Ovary (tissue), 9 donors: ENCODE results near the gene PKP3. TPM values are rescaled to one million over a fixed set of nuclear protein-coding genes. Genes with fewer than 3 reads are reported as not detected.

Experiments used
- DNase-seq, 5 donors: peaks; one replicate each; pipeline ENCODE4 v3.0.0-alpha.2; 2019 to 2020
- H3K27ac ChIP-seq, 2 donors: fragments of 200-600 bp; one replicate each; pipeline versions ENCODE4 v1.5.1 to v1.8.0; 2019 to 2022
- H3K27me3 ChIP-seq: fragments of 200-600 bp; one replicate; pipeline ENCODE4 v1.8.0; 2022
- H3K36me3 ChIP-seq: fragments of 200-600 bp; sonication (generic); one replicate; pipeline ENCODE4 v1.5.1; 2019
- H3K4me1 ChIP-seq: one replicate; pipeline ENCODE4 v1.8.1; 2013; ENCODE audit warnings: mild to moderate bottlenecking, moderate library complexity; ENCODE audit not compliant: insufficient read depth
- H3K4me3 ChIP-seq: fragments of 200-600 bp; sonication (generic); one replicate; pipeline ENCODE4 v1.5.1; 2017
- H3K9me3 ChIP-seq, 2 donors: fragments of 200-600 bp in 1 of 2; sonication (generic) in 1 of 2; one replicate each; pipeline versions ENCODE4 v1.5.1 to v1.8.1; 2013 to 2019; ENCODE audit warnings: mild to moderate bottlenecking in 1 of 2, moderate library complexity in 1 of 2
- EP300 ChIP-seq: sonication (generic); formaldehyde crosslinking; IDR thresholded peaks from one replicate; pipeline ENCODE4 v1.6.1; 2017; ENCODE audit warnings: antibody characterized with exemption
- POLR2A ChIP-seq: fragments of 450-650 bp; IDR thresholded peaks from one replicate; pipeline ENCODE4 v1.6.1; 2017; ENCODE audit warnings: antibody characterized with exemption, mild to moderate bottlenecking, moderate library complexity
- WGBS, 3 donors: extraction: QIAGEN DNeasy Blood & Tissue Kit in 1 of 3; methylation state at CpG; one replicate each; pipeline versions ENCODE4 v1.1.5 to v1.1.7; 2013 to 2017; 5-methylcytosine and 5-hydroxymethylcytosine counted together
- intact Hi-C, 4 donors: fragments of 100-400 bp; cut with DNase I; formaldehyde crosslinking; loops; one replicate each; pipeline versions ENCODE4 v1.11.0 to v1.15.1; 2022 to 2023
- polyA plus RNA-seq, 2 donors: library from polyadenylated mRNA; stranded (reverse); fragments of 200-250 nt in 1 of 2; fragments of 350-450 nt in 1 of 2; fragmentation: Illumina TruSeq in 1 of 2; extraction: RNeasy Lipid Tissue Mini Kit (QIAGEN cat#74804) in 1 of 2; gene quantifications; one replicate each; pipeline ENCODE4 v1.2.3, GENCODE V29; 2013 to 2014
- total RNA-seq, 7 donors: library from RNA; depleted of rRNA in 2 of 7; stranded (reverse); fragments of >200 nt in 2 of 7; fragmentation: NEBNext Ultra II Directional in 3 of 7; extraction: Animal tissue kit (Norgen Biotek cat#: 25700) in 3 of 7; gene quantifications; one replicate each; pipeline versions ENCODE4 v1.1.0 to v1.2.4, GENCODE V29; 2016 to 2023
- TF ChIP-seq, protein P1 (sequence below), 3 donors: fragments of 450-650 bp in 2 of 3; fragments of 200-600 bp in 1 of 3; IDR thresholded peaks; one replicate each; pipeline versions ENCODE4 v1.5.1 to v1.8.0; 2016 to 2022; ENCODE audit warnings: antibody characterized with exemption in 3 of 3, mild to moderate bottlenecking in 1 of 3
- donor health status: DM: no; HTN: no; CAD: no; lungs with moderate emphysema.
- donor health status: DM: no; HTN: no; CAD: no.
- donor health status: Bipolar disorder and iron deficiency.
- donor health status: DM: yes; HTN: yes; CAD: no.
- donor health status: DM: no; HTN: no; CAD: no.
- donor health status: DM: yes; HTN: yes; CAD: no.

Gene PKP3
- total and polyA plus RNA-seq, 9 donors = 0.21 to 56.8 (median 3.0) TPM; not detected in 1

- H3K4me1 ChIP-seq = peaks cover 2% of the 10 kb centered on the region
- H3K4me3 ChIP-seq = peak within 1 kb of the TSS; percentile 99
- WGBS, 3 donors = 0 to 1% (median 0%) methylated on average over 55 to 108 of the region's 108 CpGs
- H3K36me3 ChIP-seq = no peaks in the 10 kb centered on the region
- H3K9me3 ChIP-seq = no peaks in the 10 kb centered on the region
- H3K27ac ChIP-seq = peak within 1 kb of the TSS in 1 of 2 donors; percentile 77
- DNase-seq = peak; percentile 95 to 97 (median 96)
- no peaks in the 10 kb centered on the region for H3K27me3 ChIP-seq
- TF ChIP-seq, protein P1, sequence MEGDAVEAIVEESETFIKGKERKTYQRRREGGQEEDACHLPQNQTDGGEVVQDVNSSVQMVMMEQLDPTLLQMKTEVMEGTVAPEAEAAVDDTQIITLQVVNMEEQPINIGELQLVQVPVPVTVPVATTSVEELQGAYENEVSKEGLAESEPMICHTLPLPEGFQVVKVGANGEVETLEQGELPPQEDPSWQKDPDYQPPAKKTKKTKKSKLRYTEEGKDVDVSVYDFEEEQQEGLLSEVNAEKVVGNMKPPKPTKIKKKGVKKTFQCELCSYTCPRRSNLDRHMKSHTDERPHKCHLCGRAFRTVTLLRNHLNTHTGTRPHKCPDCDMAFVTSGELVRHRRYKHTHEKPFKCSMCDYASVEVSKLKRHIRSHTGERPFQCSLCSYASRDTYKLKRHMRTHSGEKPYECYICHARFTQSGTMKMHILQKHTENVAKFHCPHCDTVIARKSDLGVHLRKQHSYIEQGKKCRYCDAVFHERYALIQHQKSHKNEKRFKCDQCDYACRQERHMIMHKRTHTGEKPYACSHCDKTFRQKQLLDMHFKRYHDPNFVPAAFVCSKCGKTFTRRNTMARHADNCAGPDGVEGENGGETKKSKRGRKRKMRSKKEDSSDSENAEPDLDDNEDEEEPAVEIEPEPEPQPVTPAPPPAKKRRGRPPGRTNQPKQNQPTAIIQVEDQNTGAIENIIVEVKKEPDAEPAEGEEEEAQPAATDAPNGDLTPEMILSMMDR (IDR thresholded peaks at IDR 0.05) = peak in 1 of 3 donors; percentile 34
- TF ChIP-seq POLR2A = peak; percentile 91
- peak; percentile 68 for TF ChIP-seq EP300
- intact Hi-C loops = loop anchor here (5.0 to 10.0 kb wide), 4 partner anchors 55 to 213 kb away; partner anchors contain the start of genes IFITM2 (in 1 of the 4), PSMD13 (in 1 of the 4), RNH1 (in 1 of the 4) and SIRT3 (in 1 of the 4)
These were observed 56.1 kb downstream of the PKP3 start, which contains the start of gene PTDSS2 for GRCh38 chr11:449889-450808. Gene PTDSS2 (plus strand): TSS chr11:450279. CDS start chr11:450456, 177 bp downstream.

GRCh38 chr11:450809-451451, 56.9 kb downstream of the PKP3 start:
- no peaks in the 10 kb centered on the region for H3K27me3 ChIP-seq
- intact Hi-C loops = loop anchor here in 2 of 4 donors (5.0 to 10.0 kb wide), 2 partner anchors 54 to 61 kb away; partner anchors contain the start of gene RNH1 (in 1 of the 2)
- no peaks in the 10 kb centered on the region for H3K36me3 ChIP-seq
- no peaks in the 10 kb centered on the region for H3K9me3 ChIP-seq
- 1 to 2% (median 2%) methylated on average over 27 to 46 of the region's 46 CpGs for WGBS, 3 donors
- peak overlapping the region in 1 of 2 donors; percentile 77 for H3K27ac ChIP-seq
- peaks cover 2% of the 10 kb centered on the region for H3K4me1 ChIP-seq
- peak overlapping the region; percentile 99 for H3K4me3 ChIP-seq
- TF ChIP-seq POLR2A (no peak), EP300 (no peak)
- TF ChIP-seq, protein P1 (IDR thresholded peaks at IDR 0.05) = peak in 1 of 3 donors; percentile 2
- peak; percentile 31 to 64 (median 51) for DNase-seq

DNA sequence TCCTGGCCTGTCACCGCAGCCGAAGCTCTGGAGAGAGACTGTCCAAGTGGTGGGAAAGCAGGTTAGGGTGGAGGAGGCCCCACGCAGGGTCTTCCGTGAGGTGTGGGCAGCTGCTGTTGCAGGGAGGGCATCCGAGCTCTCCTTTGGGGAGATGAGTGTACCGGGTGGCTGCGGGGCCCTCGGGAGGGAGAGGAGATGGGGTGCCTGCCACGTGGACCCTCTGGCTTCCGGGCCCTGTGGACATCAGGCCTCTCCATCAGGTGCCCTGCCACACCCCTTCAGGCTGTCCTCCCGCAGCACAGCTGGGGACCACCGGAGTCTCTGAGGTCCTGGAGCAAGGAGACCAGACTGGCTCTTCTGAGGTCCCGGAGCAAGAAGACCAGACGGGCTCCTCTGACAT, 57.7 kb downstream of the PKP3 start:
- intact Hi-C loops = loop anchor here in 2 of 4 donors (5.0 to 10.0 kb wide), 2 partner anchors 53 to 61 kb away; partner anchors contain the start of gene RNH1 (in 1 of the 2)
- Histone ChIP-seq H3K4me1 (peaks cover 2% of the 10 kb centered on the region), H3K4me3 (no peak overlapping the region), H3K36me3 (no peaks in the 10 kb centered on the region), H3K27ac (no peak overlapping the region), H3K27me3 (no peaks in the 10 kb centered on the region), H3K9me3 (no peaks in the 10 kb centered on the region)
- TF ChIP-seq POLR2A (no peak), EP300 (no peak)
- TF ChIP-seq, protein P1 (IDR thresholded peaks at IDR 0.05) = no peak
- no peak for DNase-seq
- 73 to 81% (median 77%) methylated on average over 12 to 14 of the region's 14 CpGs for WGBS, 3 donors

DNA sequence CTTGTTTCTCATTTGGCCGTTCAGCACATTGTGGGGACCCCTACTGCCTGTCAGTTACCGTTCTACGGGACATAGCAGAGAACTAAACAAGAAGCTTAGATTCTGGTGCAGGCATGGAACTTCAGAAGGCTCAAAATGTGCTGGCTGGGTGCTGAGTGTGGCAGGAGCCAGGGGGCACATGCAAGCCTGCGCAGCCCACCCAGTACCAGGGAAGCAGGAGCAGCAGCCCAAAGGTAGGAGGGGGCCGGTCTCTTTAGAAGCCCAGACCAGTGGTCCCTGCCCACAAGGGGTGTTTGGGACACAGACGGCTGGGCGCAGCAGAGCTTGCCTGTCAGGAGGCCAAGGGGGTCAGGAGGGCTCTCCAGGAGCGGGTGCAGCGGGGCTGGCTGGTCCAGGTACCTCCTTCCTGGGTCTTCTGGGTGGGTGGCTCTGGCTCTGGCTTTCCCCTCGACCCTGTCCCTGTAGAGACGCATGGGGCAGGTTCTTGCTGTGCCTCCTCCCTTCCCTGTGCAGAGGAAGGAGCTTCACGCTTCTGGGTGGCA, 58.3 kb downstream of the PKP3 start:
- H3K4me3 ChIP-seq = no peak overlapping the region
- intact Hi-C loops = loop anchor here in 2 of 4 donors (5.0 to 10.0 kb wide), 2 partner anchors 53 to 60 kb away; partner anchors contain the start of gene RNH1 (in 1 of the 2)
- no peaks in the 10 kb centered on the region for H3K9me3 ChIP-seq
- WGBS, 3 donors = 76 to 83% (median 81%) methylated on average over 12 of the region's 12 CpGs
- no peaks in the 10 kb centered on the region for H3K36me3 ChIP-seq
- H3K27ac ChIP-seq = no peak overlapping the region
- no peak for TF ChIP-seq EP300
- TF ChIP-seq POLR2A = no peak
- TF ChIP-seq, protein P1 (IDR thresholded peaks at IDR 0.05) = no peak
- no peak for DNase-seq
- H3K4me1 ChIP-seq = peaks cover 2% of the 10 kb centered on the region
- no peaks in the 10 kb centered on the region for H3K27me3 ChIP-seq
